ENCODE data around the gene KIAA1586. TPM values are rescaled to one million over a fixed set of nuclear protein-coding genes. Genes with fewer than 3 reads are reported as not detected.
"Not testable (repeated sequence)": the region's sequence is repeated elsewhere in the genome, so short reads cannot be mapped to it uniquely, and the experiment has no call there.

The KIAA1586 gene
- total and polyA plus RNA-seq, 2 experiments from 2014 or later, result 11.5 to 18.6 TPM

DNA sequence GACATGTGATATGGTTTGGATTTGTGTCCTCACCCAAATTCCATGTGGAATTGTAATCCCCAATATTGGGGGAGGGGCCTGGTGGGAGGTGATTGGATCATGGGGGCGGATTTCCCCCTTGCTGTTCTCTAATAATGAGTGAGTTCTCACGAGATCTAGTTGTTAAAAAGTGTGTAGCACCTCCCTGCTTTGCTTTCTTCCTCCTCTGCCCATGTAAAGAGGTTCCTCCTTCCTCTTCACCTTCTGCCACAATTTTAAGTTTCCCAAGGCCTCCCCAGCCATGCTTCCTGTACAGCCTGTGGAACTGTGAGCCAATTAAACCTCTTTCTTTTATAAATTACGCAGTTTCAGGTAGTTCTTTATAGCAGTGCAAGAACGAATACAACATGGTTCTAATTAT, 41.4 kb downstream of the KIAA1586 start:
- Histone ChIP-seq H3K4me2 (no peak overlapping the region), H3K36me3 (replicated peaks; ENCODE audit: insufficient read depth, low read depth) (no peaks in the 10 kb centered on the region), H3K9me3 (ENCODE audit: low read depth) (no peaks in the 10 kb centered on the region), H3K79me2 (peaks cover 16% of the 10 kb centered on the region), H3K9me2 (replicated peaks; ENCODE audit: insufficient read depth) (no peaks in the 10 kb centered on the region), H4K20me1 (ENCODE audit: insufficient read depth, poor library complexity, severe bottlenecking) (peaks cover 16% of the 10 kb centered on the region), H3K27me3 (no peaks in the 10 kb centered on the region), H3K4me3 (no peak overlapping the region), H2AFZ (no peak overlapping the region), H3K4me1 (ENCODE audit: insufficient read depth) (peaks cover 16% of the 10 kb centered on the region), H3K27ac (no peak overlapping the region)
- no peak for DNase-seq (ENCODE audit: low spot score)
- 90% methylated on average over 4 of the region's 4 CpGs for WGBS (ENCODE audit: low lambda C conversion rate, missing lambda C conversion rate)
- TF ChIP-seq EZH2phosphoT487 (IDR thresholded peaks at IDR 0.05; ENCODE audit: low read depth, severe bottlenecking, unreplicated experiment) (no peak), EZH2 (IDR thresholded peaks at IDR 0.05; ENCODE audit: borderline replicate concordance) (no peak)
- TF ChIP-seq, protein P1, sequence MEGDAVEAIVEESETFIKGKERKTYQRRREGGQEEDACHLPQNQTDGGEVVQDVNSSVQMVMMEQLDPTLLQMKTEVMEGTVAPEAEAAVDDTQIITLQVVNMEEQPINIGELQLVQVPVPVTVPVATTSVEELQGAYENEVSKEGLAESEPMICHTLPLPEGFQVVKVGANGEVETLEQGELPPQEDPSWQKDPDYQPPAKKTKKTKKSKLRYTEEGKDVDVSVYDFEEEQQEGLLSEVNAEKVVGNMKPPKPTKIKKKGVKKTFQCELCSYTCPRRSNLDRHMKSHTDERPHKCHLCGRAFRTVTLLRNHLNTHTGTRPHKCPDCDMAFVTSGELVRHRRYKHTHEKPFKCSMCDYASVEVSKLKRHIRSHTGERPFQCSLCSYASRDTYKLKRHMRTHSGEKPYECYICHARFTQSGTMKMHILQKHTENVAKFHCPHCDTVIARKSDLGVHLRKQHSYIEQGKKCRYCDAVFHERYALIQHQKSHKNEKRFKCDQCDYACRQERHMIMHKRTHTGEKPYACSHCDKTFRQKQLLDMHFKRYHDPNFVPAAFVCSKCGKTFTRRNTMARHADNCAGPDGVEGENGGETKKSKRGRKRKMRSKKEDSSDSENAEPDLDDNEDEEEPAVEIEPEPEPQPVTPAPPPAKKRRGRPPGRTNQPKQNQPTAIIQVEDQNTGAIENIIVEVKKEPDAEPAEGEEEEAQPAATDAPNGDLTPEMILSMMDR (IDR thresholded peaks at IDR 0.05; ENCODE audit: poor library complexity), result no peak

DNA sequence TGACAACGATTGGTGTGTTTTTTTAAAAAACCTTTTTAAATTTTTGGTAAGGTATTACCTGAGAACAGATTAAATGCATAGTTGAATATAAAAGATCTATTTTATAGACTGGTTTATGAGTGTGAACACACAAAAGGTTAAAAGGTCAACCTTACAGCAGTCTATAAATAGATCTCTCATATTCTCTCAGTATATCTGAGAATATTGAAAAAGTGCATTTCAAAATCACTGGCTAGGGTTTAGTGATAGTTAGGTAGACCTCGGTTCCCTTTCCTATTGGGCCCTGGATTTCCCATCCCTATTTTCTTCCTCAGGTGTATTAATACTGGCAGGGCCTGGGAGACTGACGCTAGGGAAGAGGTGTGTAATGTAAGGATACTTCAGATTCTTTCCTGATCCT, 42.8 kb downstream of the KIAA1586 start:
- TF ChIP-seq, protein P1 (IDR thresholded peaks at IDR 0.05; ENCODE audit: poor library complexity), result no peak
- TF ChIP-seq EZH2phosphoT487 (IDR thresholded peaks at IDR 0.05; ENCODE audit: low read depth, severe bottlenecking, unreplicated experiment), result no peak
- no peak for TF ChIP-seq EZH2 (IDR thresholded peaks at IDR 0.05; ENCODE audit: borderline replicate concordance)
- DNase-seq (ENCODE audit: low spot score), result no peak
- Histone ChIP-seq H3K27ac (peak overlapping the region; percentile 29), H3K79me2 (peaks cover 29% of the 10 kb centered on the region), H3K36me3 (replicated peaks; ENCODE audit: insufficient read depth, low read depth) (no peaks in the 10 kb centered on the region), H3K4me2 (peak overlapping the region; percentile 68), H3K9me2 (replicated peaks; ENCODE audit: insufficient read depth) (no peaks in the 10 kb centered on the region), H3K9me3 (ENCODE audit: low read depth) (no peaks in the 10 kb centered on the region), H4K20me1 (ENCODE audit: insufficient read depth, poor library complexity, severe bottlenecking) (peaks cover 28% of the 10 kb centered on the region), H3K4me1 (ENCODE audit: insufficient read depth) (peaks cover 17% of the 10 kb centered on the region), H3K27me3 (no peaks in the 10 kb centered on the region), H2AFZ (peak overlapping the region; percentile 20), H3K4me3 (no peak overlapping the region)
- WGBS (ENCODE audit: low lambda C conversion rate, missing lambda C conversion rate), result 57% methylated on average over 3 of the region's 3 CpGs

DNA sequence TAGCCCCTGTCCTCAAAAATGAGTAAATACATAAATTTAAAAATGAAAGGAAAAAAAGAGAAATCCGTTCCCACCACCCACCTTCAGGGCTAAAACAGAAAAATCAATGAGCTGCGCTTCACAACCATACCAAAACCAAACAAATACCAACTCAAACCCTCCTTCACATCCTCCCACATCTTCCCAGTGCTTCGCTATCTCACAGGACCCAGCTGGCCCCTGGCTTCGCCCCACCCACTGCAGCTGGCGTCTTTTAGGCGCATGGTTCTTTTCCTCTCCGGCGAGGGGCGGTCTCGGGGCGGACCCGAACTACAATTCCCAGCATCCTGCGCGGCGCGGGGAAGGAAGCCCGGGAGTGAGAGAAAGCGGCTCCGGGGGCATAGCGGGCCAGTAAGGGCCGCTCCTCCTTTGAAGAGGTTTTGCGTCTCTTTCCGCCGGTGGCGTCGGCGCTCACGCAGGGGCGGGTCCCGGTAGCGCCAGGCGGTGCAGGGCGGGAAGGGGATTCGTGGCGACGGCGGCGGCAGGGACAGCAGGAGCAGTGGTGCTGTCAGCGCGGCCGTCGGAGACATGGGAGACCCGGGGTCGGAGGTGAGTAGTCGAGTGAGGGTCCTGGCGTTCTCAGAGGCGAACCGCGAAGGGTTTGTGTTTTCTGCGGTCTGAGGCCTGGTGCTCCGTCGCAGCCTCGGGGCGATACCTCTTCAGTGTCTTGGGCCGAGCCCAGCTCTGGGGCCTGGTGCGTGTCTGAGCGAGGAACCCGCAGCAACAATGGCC, 43.4 kb downstream of the KIAA1586 start, which contains the start of gene ZNF451:
ZNF451 (plus strand) TSS at position 502 of the 771 bp plus-strand sequence; CDS start at position 568, 66 bp downstream.
- Histone ChIP-seq H3K4me1 (ENCODE audit: insufficient read depth) (peaks cover 17% of the 10 kb centered on the region), H3K9me2 (replicated peaks; ENCODE audit: insufficient read depth) (no peaks in the 10 kb centered on the region), H2AFZ (peak within 1 kb of the TSS; percentile 56), H3K36me3 (replicated peaks; ENCODE audit: insufficient read depth, low read depth) (peaks cover 3% of the 10 kb centered on the region), H3K79me2 (peaks cover 36% of the 10 kb centered on the region), H3K4me2 (peak within 1 kb of the TSS; percentile 68), H4K20me1 (ENCODE audit: insufficient read depth, poor library complexity, severe bottlenecking) (peaks cover 34% of the 10 kb centered on the region), H3K27me3 (no peaks in the 10 kb centered on the region), H3K27ac (peak within 1 kb of the TSS; percentile 91), H3K4me3 (peak within 1 kb of the TSS; percentile 46), H3K9me3 (ENCODE audit: low read depth) (no peaks in the 10 kb centered on the region)
- DNase-seq (ENCODE audit: low spot score), result peak; percentile 97
- TF ChIP-seq, protein P1 (IDR thresholded peaks at IDR 0.05; ENCODE audit: poor library complexity), result no peak
- TF ChIP-seq EZH2phosphoT487 (IDR thresholded peaks at IDR 0.05; ENCODE audit: low read depth, severe bottlenecking, unreplicated experiment), result no peak
- no peak for TF ChIP-seq EZH2 (IDR thresholded peaks at IDR 0.05; ENCODE audit: borderline replicate concordance)
- WGBS (ENCODE audit: low lambda C conversion rate, missing lambda C conversion rate), result under 1% methylated on average over 45 of the region's 58 CpGs

DNA sequence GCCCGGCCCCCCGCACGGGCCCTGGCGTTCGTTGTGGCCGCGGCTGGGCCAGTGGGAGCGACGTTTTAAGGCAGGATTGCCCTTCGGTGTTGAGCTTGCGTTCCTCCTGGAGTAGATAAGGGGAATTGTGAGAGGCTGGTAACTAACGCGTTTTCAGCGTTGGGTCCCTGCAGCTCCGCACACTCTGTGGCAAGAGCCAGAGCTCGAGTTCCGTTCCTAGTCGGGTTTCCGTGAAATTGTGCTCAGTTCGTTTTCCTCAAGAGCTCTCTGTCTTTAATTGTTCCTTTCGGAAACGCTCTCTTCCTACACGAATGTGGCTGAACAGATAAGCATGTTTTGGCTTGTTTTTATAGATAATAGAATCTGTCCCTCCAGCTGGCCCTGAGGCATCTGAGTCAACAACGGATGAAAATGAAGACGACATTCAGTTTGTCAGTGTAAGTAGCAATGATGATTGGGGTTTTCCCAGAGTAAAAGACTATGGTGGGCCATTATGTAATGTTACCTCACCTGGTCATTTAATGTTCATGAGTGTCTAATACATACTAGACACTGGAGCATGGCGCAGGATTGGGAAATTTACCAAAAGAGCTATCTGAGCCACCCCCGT, 44.1 kb downstream of the KIAA1586 start:
- H3K4me3 ChIP-seq; H3K27me3 ChIP-seq; H3K9me3 ChIP-seq (ENCODE audit: low read depth); H3K36me3 ChIP-seq (replicated peaks; ENCODE audit: insufficient read depth, low read depth); H3K9me2 ChIP-seq (replicated peaks; ENCODE audit: insufficient read depth); H3K4me2 ChIP-seq; H2AFZ ChIP-seq; H3K27ac ChIP-seq; DNase-seq (ENCODE audit: low spot score): not testable (repeated sequence)
- H3K4me1 ChIP-seq (ENCODE audit: insufficient read depth), result peaks cover 17% of the 10 kb centered on the region
- H3K79me2 ChIP-seq, result peaks cover 42% of the 10 kb centered on the region
- peaks cover 36% of the 10 kb centered on the region for H4K20me1 ChIP-seq (ENCODE audit: insufficient read depth, poor library complexity, severe bottlenecking)
- WGBS (ENCODE audit: low lambda C conversion rate, missing lambda C conversion rate), result no CpG with 5 or more reads among the region's 27 CpGs

DNA sequence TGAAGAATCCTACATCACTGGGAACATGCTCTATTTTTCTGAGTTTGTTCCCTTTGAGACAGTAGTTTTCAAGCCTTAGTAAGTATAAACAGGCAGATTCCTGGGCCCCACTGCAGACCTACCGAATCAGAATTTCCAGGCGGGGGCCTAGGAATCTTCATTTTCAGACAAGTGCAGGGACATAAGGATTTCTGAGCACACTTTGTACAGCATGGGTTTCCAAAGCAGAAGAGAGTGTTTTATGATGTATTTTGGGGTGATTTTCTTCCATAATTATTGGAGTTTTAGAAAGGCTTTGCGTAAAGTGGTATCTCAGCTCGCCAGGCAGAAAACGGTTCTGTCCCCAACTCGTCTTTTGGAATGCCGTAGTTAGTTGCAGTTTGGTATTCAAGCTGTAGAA, 44.9 kb downstream of the KIAA1586 start:
- peaks cover 17% of the 10 kb centered on the region for H3K4me1 ChIP-seq (ENCODE audit: insufficient read depth)
- H2AFZ ChIP-seq; H3K36me3 ChIP-seq (replicated peaks; ENCODE audit: insufficient read depth, low read depth); DNase-seq (ENCODE audit: low spot score); H3K27me3 ChIP-seq; H3K9me2 ChIP-seq (replicated peaks; ENCODE audit: insufficient read depth); H3K9me3 ChIP-seq (ENCODE audit: low read depth): not testable (repeated sequence)
- WGBS (ENCODE audit: low lambda C conversion rate, missing lambda C conversion rate), result 65% methylated on average over 7 of the region's 7 CpGs
- peak overlapping the region; percentile 44 for H3K27ac ChIP-seq
- H3K79me2 ChIP-seq, result peaks cover 51% of the 10 kb centered on the region
- H4K20me1 ChIP-seq (ENCODE audit: insufficient read depth, poor library complexity, severe bottlenecking), result peaks cover 36% of the 10 kb centered on the region
- peak overlapping the region; percentile 5 for H3K4me3 ChIP-seq
- peak overlapping the region; percentile 72 for H3K4me2 ChIP-seq
